Prostate gland (tissue), 2 donors: ENCODE data around the gene RIMS1.
A peak's percentile ranks its signal among the peaks of the same experiment; 100 is the strongest.

ENCODE experiments used
- POLR2A ChIP-seq: fragments of 450-650 bp; IDR thresholded peaks from one replicate; pipeline ENCODE4 v1.6.1; 2016; ENCODE audit warnings: antibody characterized with exemption, mild to moderate bottlenecking
- TF ChIP-seq, protein P1 (sequence below), 4 experiments: fragments of 200-600 bp in 2 of 4; fragments of 450-650 bp in 2 of 4; sonication (generic) in 2 of 4; IDR thresholded peaks; 1 replicate in 3 of 4; 2 replicates in 1 of 4; pipeline ENCODE4 v1.5.1; 2016 to 2019; ENCODE audit warnings: antibody characterized with exemption in 4 of 4, mild to moderate bottlenecking in 2 of 4, moderate library complexity in 2 of 4

DNA sequence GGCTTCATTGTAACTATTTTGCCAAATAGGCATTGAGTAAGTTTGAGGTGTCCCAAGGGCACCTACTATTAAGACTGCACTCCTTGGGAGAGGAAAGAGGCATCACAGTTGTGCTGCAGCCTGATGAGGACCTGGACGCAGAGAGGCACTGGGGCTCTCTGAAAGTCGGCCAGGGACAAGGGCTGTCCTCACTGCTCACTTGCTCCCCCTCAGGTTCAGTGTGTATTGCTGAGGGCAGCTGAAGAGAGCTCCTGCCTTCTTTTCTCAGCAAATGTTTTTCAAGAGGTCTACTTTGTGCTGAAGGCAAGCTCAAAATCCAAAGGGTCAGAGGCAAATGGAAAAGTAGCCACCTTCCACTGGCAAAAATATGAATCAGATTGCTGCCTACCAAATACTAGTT is 331.8 kb downstream of the RIMS1 start:
- TF ChIP-seq, protein P1, sequence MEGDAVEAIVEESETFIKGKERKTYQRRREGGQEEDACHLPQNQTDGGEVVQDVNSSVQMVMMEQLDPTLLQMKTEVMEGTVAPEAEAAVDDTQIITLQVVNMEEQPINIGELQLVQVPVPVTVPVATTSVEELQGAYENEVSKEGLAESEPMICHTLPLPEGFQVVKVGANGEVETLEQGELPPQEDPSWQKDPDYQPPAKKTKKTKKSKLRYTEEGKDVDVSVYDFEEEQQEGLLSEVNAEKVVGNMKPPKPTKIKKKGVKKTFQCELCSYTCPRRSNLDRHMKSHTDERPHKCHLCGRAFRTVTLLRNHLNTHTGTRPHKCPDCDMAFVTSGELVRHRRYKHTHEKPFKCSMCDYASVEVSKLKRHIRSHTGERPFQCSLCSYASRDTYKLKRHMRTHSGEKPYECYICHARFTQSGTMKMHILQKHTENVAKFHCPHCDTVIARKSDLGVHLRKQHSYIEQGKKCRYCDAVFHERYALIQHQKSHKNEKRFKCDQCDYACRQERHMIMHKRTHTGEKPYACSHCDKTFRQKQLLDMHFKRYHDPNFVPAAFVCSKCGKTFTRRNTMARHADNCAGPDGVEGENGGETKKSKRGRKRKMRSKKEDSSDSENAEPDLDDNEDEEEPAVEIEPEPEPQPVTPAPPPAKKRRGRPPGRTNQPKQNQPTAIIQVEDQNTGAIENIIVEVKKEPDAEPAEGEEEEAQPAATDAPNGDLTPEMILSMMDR (IDR thresholded peaks at IDR 0.05): peak in 1 of 4 experiments; percentile 14
- no peak for TF ChIP-seq POLR2A
